HL-60 (cell line): ENCODE results near the gene PTGDR.
A peak's percentile ranks its signal among the peaks of the same experiment; 100 is the strongest.

Experiments
- DNase-seq, 2 experiments: peaks; one replicate each; pipeline ENCODE4 v3.0.0-alpha.2; 2010 to 2020; ENCODE audit warnings: low read depth in 1 of 2, low spot score in 1 of 2
- H3K27ac ChIP-seq: fragments of 250-450 bp; sonication (Bioruptor Pico); replicated peaks from 2 replicates; pipeline ENCODE4 v1.5.1; 2020; ENCODE audit warnings: mild to moderate bottlenecking, moderate library complexity
- H3K27me3 ChIP-seq: fragments of 250-450 bp; sonication (Bioruptor Pico); 2 replicates; pipeline ENCODE4 v1.5.1; 2021; ENCODE audit warnings: mild to moderate bottlenecking, moderate library complexity; ENCODE audit not compliant: insufficient read depth, poor library complexity, severe bottlenecking
- H3K4me3 ChIP-seq: replicated peaks from 2 replicates; pipeline ENCODE4 v1.5.1; 2011; ENCODE audit warnings: mild to moderate bottlenecking, control low read depth, low read length; ENCODE audit not compliant: insufficient read depth
- CTCF ChIP-seq: IDR thresholded peaks from one replicate; pipeline ENCODE4 v1.5.1; 2011; ENCODE audit warnings: low read length, control low read depth, inconsistent platforms; ENCODE audit not compliant: insufficient read depth
- GABPA ChIP-seq: IDR thresholded peaks from 2 replicates; pipeline ENCODE4 v1.6.1; 2012; ENCODE audit warnings: low read depth
- POLR2AphosphoS5 ChIP-seq: IDR thresholded peaks from 2 replicates; pipeline ENCODE4 v1.6.1; 2012; ENCODE audit warnings: low read depth
- REST ChIP-seq: IDR thresholded peaks from 2 replicates; pipeline ENCODE4 v1.6.1; 2012; ENCODE audit warnings: low read depth; ENCODE audit not compliant: insufficient replicate concordance
- SPI1 ChIP-seq: IDR thresholded peaks from 2 replicates; pipeline ENCODE4 v1.6.1; 2012; ENCODE audit warnings: low read depth, mild to moderate bottlenecking, borderline replicate concordance

Gene PTGDR

GRCh38 chr14:52314595-52315354 lies 47.3 kb downstream of the PTGDR start:
- peak in 1 of 2 experiments; percentile 33 for DNase-seq
- TF ChIP-seq POLR2AphosphoS5 (peak; percentile 68), CTCF (no peak), GABPA (no peak), REST (peak; percentile 11), SPI1 (no peak)
- Histone ChIP-seq H3K27me3 (no peaks in the 10 kb centered on the region), H3K4me3 (peak overlapping the region; percentile 73), H3K27ac (peak overlapping the region; percentile 85)

GRCh38 chr14:52315355-52315718 lies 47.8 kb downstream of the PTGDR start:
- peak overlapping the region; percentile 85 for H3K27ac ChIP-seq
- H3K4me3 ChIP-seq, result peak overlapping the region; percentile 73
- TF ChIP-seq SPI1, result peak; percentile 91
- TF ChIP-seq GABPA, result no peak
- H3K27me3 ChIP-seq, result no peaks in the 10 kb centered on the region
- DNase-seq, result peak; percentile 76 to 79

GRCh38 chr14:52318062-52318461 lies 50.6 kb downstream of the PTGDR start:
- TF ChIP-seq POLR2AphosphoS5 (no peak), SPI1 (no peak), CTCF (no peak), REST (no peak), GABPA (no peak)
- peak overlapping the region; percentile 28 for H3K27ac ChIP-seq
- peak overlapping the region; percentile 1 for H3K4me3 ChIP-seq
- DNase-seq, result no peak
- no peaks in the 10 kb centered on the region for H3K27me3 ChIP-seq

GRCh38 chr14:52318826-52319645 lies 51.5 kb downstream of the PTGDR start:
- Histone ChIP-seq H3K27ac (no peak overlapping the region), H3K4me3 (no peak overlapping the region), H3K27me3 (no peaks in the 10 kb centered on the region)
- TF ChIP-seq POLR2AphosphoS5 (no peak), CTCF (no peak)
- no peak for DNase-seq
